ENCODE results near the gene NAP1L2. TPM values are rescaled to one million over a fixed set of nuclear protein-coding genes. Genes with fewer than 3 reads are reported as not detected.
"Not testable (repeated sequence)": the region's sequence is repeated elsewhere in the genome, so short reads cannot be mapped to it uniquely, and the experiment has no call there.

NAP1L2 gene
- total RNA-seq, 2 experiments from 2014 or later, result 1.0 to 1.4 TPM

DNA sequence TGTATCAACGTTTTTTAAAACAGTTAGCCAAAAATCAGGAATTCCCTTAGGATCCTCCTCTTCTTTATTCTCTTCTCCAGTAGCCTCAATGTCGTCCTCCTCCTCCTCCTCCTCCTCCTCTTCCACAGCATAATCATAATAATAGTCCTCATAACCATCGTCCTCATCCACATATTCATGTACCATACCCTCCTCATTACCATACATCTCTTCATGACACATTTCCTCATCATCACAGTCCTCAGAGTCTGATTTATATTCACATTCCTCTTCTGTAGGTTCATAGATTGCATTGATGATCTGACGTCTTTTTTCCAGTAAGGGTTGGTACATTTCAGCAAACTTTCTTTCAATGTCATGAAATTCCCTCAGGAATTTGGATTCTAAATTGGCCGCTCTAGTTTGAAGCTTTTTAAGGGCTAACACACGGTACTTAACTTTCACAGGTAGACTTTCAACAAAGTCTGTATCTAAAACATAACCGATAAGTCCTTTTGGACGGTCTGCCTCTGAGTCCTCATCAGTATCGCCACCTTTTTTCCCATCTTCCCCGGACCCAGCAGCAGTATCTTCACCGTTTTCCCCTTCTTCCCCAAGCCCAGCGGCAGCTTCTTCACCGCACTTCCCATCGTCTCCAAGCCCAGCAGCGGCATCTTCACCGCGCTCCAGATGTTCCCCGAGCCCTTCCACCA lies 771 bp downstream of the NAP1L2 start:
- POLR2A ChIA-PET, result no interaction called here
- CTCF ChIA-PET, result no interaction called here
- Mint-ChIP-seq H3K27me3 (peaks cover 7% of the 10 kb centered on the region), H3K9me3 (no peaks in the 10 kb centered on the region), H3K4me3 (peak overlapping the region; percentile 82), H3K4me1 (ENCODE audit: low read depth) (peaks cover 14% of the 10 kb centered on the region), H3K36me3 (ENCODE audit: low read depth) (no peaks in the 10 kb centered on the region), H3K27ac (peak overlapping the region; percentile 77)
- ATAC-seq (no peak), DNase-seq (no peak)
- intact Hi-C loops (cut with micrococcal nuclease), result no loop called here
- TF ChIP-seq CTCF (IDR thresholded peaks at IDR 0.05), result no peak

DNA sequence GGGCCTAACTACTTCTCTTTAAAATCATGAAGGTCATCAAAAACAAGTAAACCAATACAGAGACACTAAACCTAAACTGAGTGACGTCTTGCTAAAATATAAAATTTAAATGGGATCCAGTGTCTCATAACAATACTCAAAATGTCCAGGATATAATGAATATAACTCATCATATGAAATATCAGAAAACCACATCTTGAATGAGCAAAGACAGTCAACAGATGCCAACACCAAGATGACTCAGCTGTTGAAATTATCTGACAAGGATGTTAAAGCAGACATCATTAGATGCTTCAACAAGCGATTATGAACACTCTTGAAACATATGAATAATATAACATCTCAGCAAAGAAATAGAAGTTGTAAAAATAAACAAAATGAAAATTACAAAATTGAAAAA lies 8.3 kb downstream of the NAP1L2 start:
- intact Hi-C loops (cut with micrococcal nuclease), result no loop called here
- Mint-ChIP-seq H3K27ac (no peak overlapping the region), H3K4me1 (ENCODE audit: low read depth) (no peaks in the 10 kb centered on the region), H3K4me3 (no peak overlapping the region), H3K36me3 (ENCODE audit: low read depth) (no peaks in the 10 kb centered on the region), H3K27me3 (peaks cover 1% of the 10 kb centered on the region), H3K9me3 (no peaks in the 10 kb centered on the region)
- no peak for DNase-seq
- POLR2A ChIA-PET, result no interaction called here
- ATAC-seq, result no peak
- CTCF ChIA-PET, result no interaction called here
- TF ChIP-seq CTCF (IDR thresholded peaks at IDR 0.05), result no peak

DNA sequence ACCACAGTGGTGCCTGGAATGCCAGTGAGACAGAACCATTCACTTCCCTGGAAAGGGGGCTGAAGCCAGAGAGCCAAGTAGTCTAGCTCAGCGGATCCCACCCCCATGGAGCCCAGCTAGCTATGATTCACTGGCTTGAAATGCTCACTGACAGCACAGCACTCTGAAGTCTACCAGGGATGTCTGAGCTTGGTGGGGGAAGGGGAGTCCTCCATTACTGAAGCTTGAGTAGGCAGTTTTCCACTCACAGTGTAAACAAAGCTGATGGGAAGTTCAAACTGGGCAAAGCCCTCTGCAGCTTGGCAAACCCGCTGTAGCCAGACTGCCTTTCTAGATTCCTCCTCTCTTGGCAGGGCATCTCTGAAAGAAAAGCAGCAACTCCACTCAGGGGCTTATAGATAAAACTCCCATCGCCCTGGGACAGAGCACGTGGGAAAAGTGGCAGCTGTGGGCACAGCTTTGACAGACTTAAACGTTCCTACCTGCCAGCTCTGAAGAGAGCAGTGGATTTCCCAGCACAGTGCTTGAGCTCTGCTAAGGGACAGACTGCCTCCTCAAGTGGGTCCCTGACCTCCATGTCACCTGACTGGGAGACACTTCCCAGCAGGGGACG lies 32.0 kb downstream of the NAP1L2 start:
- no peak for ATAC-seq
- no peak overlapping the region for H3K4me3 Mint-ChIP-seq

GRCh38 chrX:73168945-73169344 lies 45.7 kb downstream of the NAP1L2 start:
- H3K27ac Mint-ChIP-seq; H3K4me1 Mint-ChIP-seq (ENCODE audit: low read depth); H3K27me3 Mint-ChIP-seq; DNase-seq; POLR2A ChIA-PET; H3K4me3 Mint-ChIP-seq; CTCF ChIA-PET; H3K9me3 Mint-ChIP-seq; intact Hi-C loops (cut with micrococcal nuclease); ATAC-seq; H3K36me3 Mint-ChIP-seq (ENCODE audit: low read depth): not testable (repeated sequence)

More for the DNA sequence above, 32.0 kb downstream of the NAP1L2 start:
- no peaks in the 10 kb centered on the region for H3K36me3 Mint-ChIP-seq (ENCODE audit: low read depth)
- peaks cover 3% of the 10 kb centered on the region for H3K27me3 Mint-ChIP-seq
- ChIA-PET POLR2A (no interaction called here), CTCF (no interaction called here)
- no peaks in the 10 kb centered on the region for H3K4me1 Mint-ChIP-seq (ENCODE audit: low read depth)
- DNase-seq, result no peak
- H3K9me3 Mint-ChIP-seq, result no peaks in the 10 kb centered on the region
- H3K27ac Mint-ChIP-seq, result no peak overlapping the region
- no peak for TF ChIP-seq CTCF (IDR thresholded peaks at IDR 0.05)
- intact Hi-C loops (cut with micrococcal nuclease), result no loop called here

Other genes with a start within 250 kb of the NAP1L2 start
- gene PABPC1L2B, start 211.9 kb downstream of the NAP1L2 start, total RNA-seq, result not detected
- gene PABPC1L2A, start 135.3 kb downstream of the NAP1L2 start, total RNA-seq, result not detected
- not detected for gene CDX4, start 232.2 kb upstream of the NAP1L2 start, total RNA-seq

Measured in activated CD8-positive, alpha-beta T cell treated with anti-CD3 and anti-CD28 coated beads for 36 hours (primary cell).